ENCODE measurements around the gene CHSY3.

DNA sequence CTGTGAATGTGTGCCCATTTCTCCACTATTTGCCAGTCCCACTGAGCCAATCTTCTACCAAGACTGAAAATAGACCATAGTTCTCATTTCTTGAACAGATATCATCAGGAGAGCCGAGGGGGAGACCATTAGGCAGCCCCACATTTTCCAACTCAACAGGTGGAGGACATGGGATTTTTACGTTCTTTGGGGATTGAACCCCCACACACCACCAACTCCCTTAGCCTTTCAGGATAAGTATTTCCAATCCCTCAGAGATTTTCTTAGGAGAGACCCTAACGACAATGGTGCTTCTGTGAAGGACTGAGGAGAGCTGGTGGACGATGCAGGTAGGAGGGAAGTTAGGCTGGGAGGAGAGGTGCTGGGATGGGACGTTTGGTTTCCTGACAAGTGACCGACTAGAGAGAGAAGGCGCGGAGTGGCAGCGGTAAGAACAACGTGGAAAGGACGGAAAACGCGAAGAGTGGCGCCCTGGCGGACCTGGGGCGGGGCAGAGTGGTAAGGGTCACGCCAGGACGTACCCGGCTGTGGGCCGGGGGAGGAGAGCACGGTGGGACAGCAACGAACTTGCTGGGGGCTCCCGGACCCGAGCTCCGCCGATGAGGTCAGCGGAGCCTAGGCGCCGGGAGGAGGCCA, 681 bp upstream of the CHSY3 start:
- TF ChIP-seq, protein P1, sequence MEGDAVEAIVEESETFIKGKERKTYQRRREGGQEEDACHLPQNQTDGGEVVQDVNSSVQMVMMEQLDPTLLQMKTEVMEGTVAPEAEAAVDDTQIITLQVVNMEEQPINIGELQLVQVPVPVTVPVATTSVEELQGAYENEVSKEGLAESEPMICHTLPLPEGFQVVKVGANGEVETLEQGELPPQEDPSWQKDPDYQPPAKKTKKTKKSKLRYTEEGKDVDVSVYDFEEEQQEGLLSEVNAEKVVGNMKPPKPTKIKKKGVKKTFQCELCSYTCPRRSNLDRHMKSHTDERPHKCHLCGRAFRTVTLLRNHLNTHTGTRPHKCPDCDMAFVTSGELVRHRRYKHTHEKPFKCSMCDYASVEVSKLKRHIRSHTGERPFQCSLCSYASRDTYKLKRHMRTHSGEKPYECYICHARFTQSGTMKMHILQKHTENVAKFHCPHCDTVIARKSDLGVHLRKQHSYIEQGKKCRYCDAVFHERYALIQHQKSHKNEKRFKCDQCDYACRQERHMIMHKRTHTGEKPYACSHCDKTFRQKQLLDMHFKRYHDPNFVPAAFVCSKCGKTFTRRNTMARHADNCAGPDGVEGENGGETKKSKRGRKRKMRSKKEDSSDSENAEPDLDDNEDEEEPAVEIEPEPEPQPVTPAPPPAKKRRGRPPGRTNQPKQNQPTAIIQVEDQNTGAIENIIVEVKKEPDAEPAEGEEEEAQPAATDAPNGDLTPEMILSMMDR (IDR thresholded peaks at IDR 0.05; ENCODE audit: insufficient read depth, low read depth, low read length): no peak
- TF ChIP-seq EZH2 (IDR thresholded peaks at IDR 0.05; ENCODE audit: insufficient read depth, low read length): no peak
